ENCODE data around the gene GDPD3.

Gene GDPD3

GRCh38 chr16:30091474-30092372 is 21.6 kb downstream of the GDPD3 start, which contains the start of gene TBX6:
TSS of gene TBX6 (minus strand) at chr16:30091924. CDS start at chr16:30091193, 731 bp downstream.
- peaks cover 57% of the 10 kb centered on the region for H3K4me1 Mint-ChIP-seq
- H3K9me3 Mint-ChIP-seq = no peaks in the 10 kb centered on the region
- H3K4me3 Mint-ChIP-seq = peak within 1 kb of the TSS; percentile 89
- H3K27me3 Mint-ChIP-seq = no peaks in the 10 kb centered on the region
- H3K27ac Mint-ChIP-seq = peak within 1 kb of the TSS; percentile 95
- no peaks in the 10 kb centered on the region for H3K36me3 Mint-ChIP-seq

GRCh38 chr16:30090610-30091331 is 22.6 kb downstream of the GDPD3 start:
- Mint-ChIP-seq H3K4me3 (peak overlapping the region; percentile 59), H3K9me3 (no peaks in the 10 kb centered on the region), H3K27me3 (no peaks in the 10 kb centered on the region), H3K36me3 (no peaks in the 10 kb centered on the region), H3K4me1 (peaks cover 57% of the 10 kb centered on the region), H3K27ac (peak overlapping the region; percentile 83)

- Mint-ChIP-seq H3K4me1 (peaks cover 46% of the 10 kb centered on the region), H3K9me3 (no peaks in the 10 kb centered on the region), H3K27ac (peak overlapping the region; percentile 83), H3K36me3 (no peaks in the 10 kb centered on the region), H3K27me3 (no peaks in the 10 kb centered on the region), H3K4me3 (peak overlapping the region; percentile 26)
Observed at GRCh38 chr16:30088832-30089624, 24.3 kb downstream of the GDPD3 start.

- Mint-ChIP-seq H3K27me3 (no peaks in the 10 kb centered on the region), H3K9me3 (no peaks in the 10 kb centered on the region), H3K4me1 (peaks cover 44% of the 10 kb centered on the region), H3K36me3 (no peaks in the 10 kb centered on the region), H3K27ac (no peak overlapping the region), H3K4me3 (no peak overlapping the region)
Observed at GRCh38 chr16:30088237-30088831, 25.0 kb downstream of the GDPD3 start.

GRCh38 chr16:30087181-30087898 is 26.0 kb downstream of the GDPD3 start:
- H3K36me3 Mint-ChIP-seq = peaks cover 4% of the 10 kb centered on the region
- no peaks in the 10 kb centered on the region for H3K27me3 Mint-ChIP-seq
- H3K4me3 Mint-ChIP-seq = no peak overlapping the region
- peaks cover 35% of the 10 kb centered on the region for H3K4me1 Mint-ChIP-seq
- H3K9me3 Mint-ChIP-seq = no peaks in the 10 kb centered on the region
- H3K27ac Mint-ChIP-seq = no peak overlapping the region

GRCh38 chr16:30086291-30087140 is 26.8 kb downstream of the GDPD3 start:
- no peak overlapping the region for H3K27ac Mint-ChIP-seq
- no peaks in the 10 kb centered on the region for H3K27me3 Mint-ChIP-seq
- peaks cover 27% of the 10 kb centered on the region for H3K4me1 Mint-ChIP-seq
- H3K9me3 Mint-ChIP-seq = no peaks in the 10 kb centered on the region
- peaks cover 8% of the 10 kb centered on the region for H3K36me3 Mint-ChIP-seq
- no peak overlapping the region for H3K4me3 Mint-ChIP-seq

DNA sequence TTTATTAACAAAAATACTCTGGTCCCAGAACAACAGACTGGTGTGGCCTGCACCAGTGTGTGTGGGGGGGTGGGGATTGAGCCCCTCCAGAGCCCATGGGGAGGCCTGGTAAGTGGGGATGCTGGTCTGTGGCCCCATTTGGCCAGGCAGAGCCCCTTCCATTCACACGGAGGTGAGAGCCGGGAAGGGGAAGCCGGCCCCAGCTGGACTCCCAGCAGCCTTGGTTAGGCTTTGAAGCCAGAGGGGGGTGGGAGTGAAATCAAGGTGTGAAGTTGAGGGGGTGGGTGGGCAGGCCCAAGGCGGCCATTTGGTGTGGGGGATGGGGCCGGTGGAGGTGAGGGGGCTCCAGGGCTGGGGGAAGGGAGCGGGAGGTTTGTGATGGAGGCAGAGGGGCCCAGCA is 27.5 kb downstream of the GDPD3 start:
- Mint-ChIP-seq H3K36me3 (peaks cover 8% of the 10 kb centered on the region), H3K4me1 (peaks cover 26% of the 10 kb centered on the region), H3K9me3 (no peaks in the 10 kb centered on the region), H3K27me3 (no peaks in the 10 kb centered on the region), H3K4me3 (no peak overlapping the region), H3K27ac (no peak overlapping the region)

- Mint-ChIP-seq H3K36me3 (peaks cover 8% of the 10 kb centered on the region), H3K9me3 (no peaks in the 10 kb centered on the region), H3K27ac (no peak overlapping the region)
Observed at GRCh38 chr16:30085247-30085646, 28.1 kb downstream of the GDPD3 start.

DNA sequence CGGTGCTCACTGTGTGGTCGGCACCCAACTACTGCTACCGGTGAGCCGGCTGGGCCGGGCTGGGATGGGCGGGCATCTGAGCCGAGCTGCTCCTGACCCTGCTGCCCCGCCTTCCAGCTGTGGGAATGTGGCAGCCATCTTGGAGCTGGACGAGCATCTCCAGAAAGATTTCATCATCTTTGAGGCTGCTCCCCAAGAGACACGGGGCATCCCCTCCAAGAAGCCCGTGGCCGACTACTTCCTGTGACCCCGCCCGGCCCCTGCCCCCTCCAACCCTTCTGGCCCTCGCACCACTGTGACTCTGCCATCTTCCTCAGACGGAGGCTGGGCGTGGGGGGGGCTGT is 28.5 kb downstream of the GDPD3 start:
- peaks cover 18% of the 10 kb centered on the region for H3K4me1 Mint-ChIP-seq
- H3K4me3 Mint-ChIP-seq = no peak overlapping the region
- H3K9me3 Mint-ChIP-seq = no peaks in the 10 kb centered on the region
- H3K27ac Mint-ChIP-seq = no peak overlapping the region
- no peaks in the 10 kb centered on the region for H3K27me3 Mint-ChIP-seq
- H3K36me3 Mint-ChIP-seq = peaks cover 8% of the 10 kb centered on the region

More at GRCh38 chr16:30085247-30085646, 28.1 kb downstream of the GDPD3 start:
- H3K27me3 Mint-ChIP-seq = no peaks in the 10 kb centered on the region
- no peak overlapping the region for H3K4me3 Mint-ChIP-seq
- peaks cover 22% of the 10 kb centered on the region for H3K4me1 Mint-ChIP-seq

GRCh38 chr16:30084096-30084815 is 29.1 kb downstream of the GDPD3 start:
- H3K27ac Mint-ChIP-seq = no peak overlapping the region
- H3K36me3 Mint-ChIP-seq = peaks cover 8% of the 10 kb centered on the region
- H3K4me1 Mint-ChIP-seq = peaks cover 18% of the 10 kb centered on the region
- H3K27me3 Mint-ChIP-seq = no peaks in the 10 kb centered on the region
- H3K4me3 Mint-ChIP-seq = no peak overlapping the region
- no peaks in the 10 kb centered on the region for H3K9me3 Mint-ChIP-seq

GRCh38 chr16:30083216-30084055 is 29.9 kb downstream of the GDPD3 start:
- H3K27ac Mint-ChIP-seq = no peak overlapping the region
- H3K4me3 Mint-ChIP-seq = no peak overlapping the region
- peaks cover 14% of the 10 kb centered on the region for H3K4me1 Mint-ChIP-seq
- H3K36me3 Mint-ChIP-seq = peaks cover 10% of the 10 kb centered on the region
- no peaks in the 10 kb centered on the region for H3K9me3 Mint-ChIP-seq
- no peaks in the 10 kb centered on the region for H3K27me3 Mint-ChIP-seq

GRCh38 chr16:30082545-30083090 is 30.7 kb downstream of the GDPD3 start:
- Mint-ChIP-seq H3K36me3 (peaks cover 11% of the 10 kb centered on the region), H3K27ac (no peak overlapping the region), H3K4me3 (no peak overlapping the region), H3K4me1 (peaks cover 19% of the 10 kb centered on the region), H3K9me3 (no peaks in the 10 kb centered on the region), H3K27me3 (no peaks in the 10 kb centered on the region)
